ENCODE measurements around the gene GRAMD1B.
"Not testable (repeated sequence)": the region's sequence is repeated elsewhere in the genome, so short reads cannot be mapped to it uniquely, and the experiment has no call there.

The GRAMD1B gene

GRCh38 chr11:123509737-123510578 lies 79.9 kb downstream of the GRAMD1B start:
- Mint-ChIP-seq H3K27me3 (no peaks in the 10 kb centered on the region), H3K4me1 (ENCODE audit: low read depth) (peaks cover 12% of the 10 kb centered on the region), H3K27ac (no peak overlapping the region), H3K9me3 (no peaks in the 10 kb centered on the region), H3K36me3 (ENCODE audit: low read depth) (no peaks in the 10 kb centered on the region), H3K4me3 (no peak overlapping the region)
- intact Hi-C loops (cut with micrococcal nuclease), result no loop called here

GRCh38 chr11:123510579-123510905 lies 80.5 kb downstream of the GRAMD1B start:
- no peak overlapping the region for H3K27ac Mint-ChIP-seq
- no peaks in the 10 kb centered on the region for H3K27me3 Mint-ChIP-seq

GRCh38 chr11:123511037-123511870 lies 81.2 kb downstream of the GRAMD1B start:
- Mint-ChIP-seq H3K4me3 (no peak overlapping the region), H3K36me3 (ENCODE audit: low read depth) (no peaks in the 10 kb centered on the region), H3K27me3 (no peaks in the 10 kb centered on the region), H3K4me1 (ENCODE audit: low read depth) (peaks cover 7% of the 10 kb centered on the region), H3K27ac (no peak overlapping the region), H3K9me3 (no peaks in the 10 kb centered on the region)
- intact Hi-C loops (cut with micrococcal nuclease), result loop anchor here (1.0 kb wide), 2 partner anchors 44 to 66 kb away; no protein-coding TSS in a partner anchor

More at GRCh38 chr11:123510579-123510905, 80.5 kb downstream of the GRAMD1B start:
- H3K4me1 Mint-ChIP-seq (ENCODE audit: low read depth), result peaks cover 11% of the 10 kb centered on the region
- no peak overlapping the region for H3K4me3 Mint-ChIP-seq
- H3K9me3 Mint-ChIP-seq, result no peaks in the 10 kb centered on the region
- no peaks in the 10 kb centered on the region for H3K36me3 Mint-ChIP-seq (ENCODE audit: low read depth)
- intact Hi-C loops (cut with micrococcal nuclease), result no loop called here

- H3K36me3 Mint-ChIP-seq (ENCODE audit: low read depth); intact Hi-C loops (cut with micrococcal nuclease); H3K4me3 Mint-ChIP-seq; H3K27ac Mint-ChIP-seq; H3K9me3 Mint-ChIP-seq; H3K27me3 Mint-ChIP-seq: not testable (repeated sequence)
- H3K4me1 Mint-ChIP-seq (ENCODE audit: low read depth), result peaks cover 13% of the 10 kb centered on the region
Measured at GRCh38 chr11:123513309-123513708, 83.2 kb downstream of the GRAMD1B start.

DNA sequence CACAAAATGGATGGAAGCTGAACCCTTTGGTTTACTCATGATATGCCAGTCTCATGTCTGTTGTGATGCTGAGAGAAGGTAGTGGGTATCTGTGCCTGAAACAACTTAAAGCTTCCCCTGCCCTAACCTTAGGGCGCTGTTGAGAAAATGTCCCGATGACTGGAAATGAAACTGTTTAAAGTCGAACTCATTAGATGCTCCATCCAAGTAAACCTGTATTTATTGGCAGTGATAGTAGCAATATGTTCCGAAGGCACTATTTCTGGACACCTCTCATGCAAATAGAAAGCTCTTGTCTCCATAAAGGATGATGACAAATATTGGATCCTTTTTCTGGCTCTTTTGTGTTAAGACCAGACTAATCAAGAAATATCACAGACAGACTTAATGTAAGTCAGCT lies 86.2 kb downstream of the GRAMD1B start:
- intact Hi-C loops (cut with micrococcal nuclease), result no loop called here
- Mint-ChIP-seq H3K4me3 (no peak overlapping the region), H3K4me1 (ENCODE audit: low read depth) (peaks cover 17% of the 10 kb centered on the region), H3K36me3 (ENCODE audit: low read depth) (no peaks in the 10 kb centered on the region), H3K27me3 (no peaks in the 10 kb centered on the region), H3K27ac (no peak overlapping the region), H3K9me3 (peaks cover 8% of the 10 kb centered on the region)

DNA sequence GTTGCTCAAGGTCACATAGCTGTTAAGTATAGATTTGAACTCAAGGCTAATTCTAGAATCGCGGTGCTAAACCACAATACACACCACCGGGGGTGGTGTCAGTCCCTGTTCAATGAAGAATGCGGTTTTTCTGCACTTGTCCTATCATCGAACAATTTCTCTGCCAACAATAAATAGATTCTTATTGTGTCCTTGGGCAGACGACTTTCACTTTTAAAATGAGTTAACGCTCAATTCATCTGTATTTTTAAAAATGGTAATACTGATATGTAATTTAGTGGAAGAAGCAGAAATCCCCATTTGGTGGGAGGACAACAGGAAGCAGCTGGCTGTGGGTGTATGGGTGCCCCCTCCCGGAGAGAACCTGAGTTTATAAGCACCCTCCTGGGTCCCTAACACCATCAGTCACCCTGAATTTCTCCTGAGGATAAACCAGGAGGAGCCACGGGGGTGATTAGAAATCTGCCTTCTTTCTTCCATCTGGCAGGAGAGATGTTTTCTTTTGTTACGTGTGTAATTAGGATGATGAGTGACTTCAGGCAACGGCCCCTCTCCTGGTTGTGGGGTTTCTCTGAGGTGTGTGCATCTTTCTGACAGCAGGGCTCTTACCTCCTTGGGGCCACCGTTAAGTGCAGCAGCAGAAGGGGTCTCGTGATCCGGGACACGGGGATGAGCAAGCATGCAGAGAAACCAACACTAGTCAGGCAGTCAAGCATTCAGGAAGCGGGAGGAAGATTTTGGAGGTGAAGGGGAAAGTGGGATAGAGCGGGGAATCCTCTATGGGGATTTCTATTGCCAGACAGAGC lies 87.7 kb downstream of the GRAMD1B start:
- Mint-ChIP-seq H3K9me3 (peaks cover 8% of the 10 kb centered on the region), H3K4me3 (no peak overlapping the region), H3K27me3 (no peaks in the 10 kb centered on the region), H3K27ac (no peak overlapping the region), H3K4me1 (ENCODE audit: low read depth) (peaks cover 28% of the 10 kb centered on the region), H3K36me3 (ENCODE audit: low read depth) (no peaks in the 10 kb centered on the region)
- intact Hi-C loops (cut with micrococcal nuclease), result no loop called here

- H3K36me3 Mint-ChIP-seq (ENCODE audit: low read depth), result no peaks in the 10 kb centered on the region
- no peak overlapping the region for H3K27ac Mint-ChIP-seq
- peaks cover 28% of the 10 kb centered on the region for H3K4me1 Mint-ChIP-seq (ENCODE audit: low read depth)
- peaks cover 8% of the 10 kb centered on the region for H3K9me3 Mint-ChIP-seq
- intact Hi-C loops (cut with micrococcal nuclease), result no loop called here
- no peaks in the 10 kb centered on the region for H3K27me3 Mint-ChIP-seq
- no peak overlapping the region for H3K4me3 Mint-ChIP-seq
Measured at GRCh38 chr11:123518496-123519054, 88.5 kb downstream of the GRAMD1B start.

DNA sequence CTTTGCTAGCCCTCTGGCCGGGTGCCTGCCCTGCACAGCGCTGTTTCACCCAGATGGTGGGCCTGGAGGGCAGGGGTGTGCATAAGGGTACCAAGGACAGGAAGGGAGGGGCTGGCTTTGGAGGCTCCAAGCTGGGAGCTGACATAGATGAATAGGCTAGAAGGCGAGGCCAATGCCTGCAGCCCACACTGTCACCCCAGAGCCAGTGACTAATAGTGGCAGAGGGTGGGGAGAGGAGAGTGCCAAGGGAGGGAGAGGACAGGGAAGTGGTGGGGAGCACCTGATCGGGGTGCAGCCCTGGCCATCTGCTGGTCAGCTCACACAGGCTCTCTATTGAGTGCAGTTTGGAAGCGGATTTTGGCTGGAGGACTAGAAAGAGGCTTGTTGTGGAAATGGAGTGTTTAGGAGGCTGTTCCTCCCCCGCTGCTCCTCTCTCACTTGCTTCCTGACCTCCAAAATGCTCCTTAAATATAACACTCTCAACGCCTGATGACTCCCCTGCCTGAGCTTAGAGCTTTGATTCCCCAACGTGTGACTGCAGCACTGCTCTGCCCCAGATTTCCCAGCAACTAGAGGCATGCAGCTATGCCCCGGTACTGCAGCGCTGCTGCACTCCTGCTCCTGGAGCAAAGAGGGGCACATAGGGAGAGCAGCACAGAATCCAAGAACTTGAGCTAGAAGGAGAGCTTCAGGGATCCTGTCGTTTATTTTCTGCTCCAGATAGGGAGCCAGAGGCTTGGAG lies 89.2 kb downstream of the GRAMD1B start:
- H3K4me1 Mint-ChIP-seq (ENCODE audit: low read depth), result peaks cover 28% of the 10 kb centered on the region
- no peaks in the 10 kb centered on the region for H3K36me3 Mint-ChIP-seq (ENCODE audit: low read depth)
- intact Hi-C loops (cut with micrococcal nuclease), result no loop called here
- no peaks in the 10 kb centered on the region for H3K27me3 Mint-ChIP-seq
- H3K9me3 Mint-ChIP-seq, result peaks cover 8% of the 10 kb centered on the region
- H3K27ac Mint-ChIP-seq, result no peak overlapping the region
- H3K4me3 Mint-ChIP-seq, result no peak overlapping the region

GRCh38 chr11:123519797-123520193 lies 89.7 kb downstream of the GRAMD1B start:
- Mint-ChIP-seq H3K27ac (no peak overlapping the region), H3K27me3 (no peaks in the 10 kb centered on the region), H3K4me3 (no peak overlapping the region), H3K36me3 (ENCODE audit: low read depth) (no peaks in the 10 kb centered on the region), H3K9me3 (peaks cover 8% of the 10 kb centered on the region), H3K4me1 (ENCODE audit: low read depth) (peaks cover 31% of the 10 kb centered on the region)
- intact Hi-C loops (cut with micrococcal nuclease), result no loop called here

DNA sequence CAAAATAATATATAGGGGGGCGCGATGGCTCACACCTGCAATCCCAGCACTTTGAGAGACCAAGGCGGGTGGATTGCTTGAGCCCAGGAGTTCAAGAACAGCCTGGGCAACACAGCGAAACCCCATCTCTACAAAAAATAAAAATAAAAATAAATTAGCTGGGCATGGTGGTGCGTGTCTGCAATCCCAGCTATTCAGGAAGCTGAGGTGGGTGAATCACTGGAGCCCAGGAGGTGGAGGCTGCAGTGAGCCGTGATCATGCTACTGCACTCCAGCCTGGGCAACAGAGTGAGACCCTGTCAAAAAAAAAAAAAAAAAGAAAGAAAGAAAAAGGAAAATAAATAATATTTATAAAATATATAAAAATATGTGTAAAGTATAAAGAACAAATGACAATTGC lies 90.4 kb downstream of the GRAMD1B start:
- not testable (repeated sequence) for H3K4me3 Mint-ChIP-seq

DNA sequence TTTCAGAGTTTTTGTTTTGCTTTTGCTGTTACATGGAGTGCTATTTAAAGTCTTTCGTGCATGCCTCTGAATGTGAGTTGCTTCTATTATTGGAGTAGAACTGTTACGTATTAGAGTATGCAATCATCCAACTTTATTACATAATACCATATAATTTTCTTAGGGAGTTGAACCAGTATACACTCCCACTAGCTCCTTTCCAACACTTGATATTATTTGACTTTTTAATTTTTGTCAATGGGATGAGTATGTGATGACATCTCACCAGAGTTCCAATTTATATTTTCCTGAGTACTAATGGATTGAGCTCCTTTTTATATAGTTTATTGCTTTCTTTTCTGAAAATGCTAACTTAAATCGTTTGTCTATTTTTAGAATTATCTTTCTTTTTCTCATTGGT lies 90.9 kb downstream of the GRAMD1B start:
- Mint-ChIP-seq H3K4me3 (no peak overlapping the region), H3K27me3 (no peaks in the 10 kb centered on the region), H3K27ac (no peak overlapping the region), H3K36me3 (ENCODE audit: low read depth) (no peaks in the 10 kb centered on the region), H3K4me1 (ENCODE audit: low read depth) (peaks cover 33% of the 10 kb centered on the region), H3K9me3 (peaks cover 8% of the 10 kb centered on the region)
- intact Hi-C loops (cut with micrococcal nuclease), result no loop called here

More for the DNA sequence above, 90.4 kb downstream of the GRAMD1B start:
- H3K36me3 Mint-ChIP-seq (ENCODE audit: low read depth); H3K9me3 Mint-ChIP-seq; intact Hi-C loops (cut with micrococcal nuclease); H3K27ac Mint-ChIP-seq; H3K27me3 Mint-ChIP-seq: not testable (repeated sequence)
- H3K4me1 Mint-ChIP-seq (ENCODE audit: low read depth), result peaks cover 33% of the 10 kb centered on the region

GRCh38 chr11:123521930-123522329 lies 91.9 kb downstream of the GRAMD1B start:
- intact Hi-C loops (cut with micrococcal nuclease), result no loop called here
- H3K36me3 Mint-ChIP-seq (ENCODE audit: low read depth), result no peaks in the 10 kb centered on the region
- peaks cover 33% of the 10 kb centered on the region for H3K4me1 Mint-ChIP-seq (ENCODE audit: low read depth)
- no peak overlapping the region for H3K27ac Mint-ChIP-seq
- peaks cover 8% of the 10 kb centered on the region for H3K9me3 Mint-ChIP-seq
- H3K27me3 Mint-ChIP-seq, result no peaks in the 10 kb centered on the region
- no peak overlapping the region for H3K4me3 Mint-ChIP-seq

GRCh38 chr11:123523539-123523938 lies 93.5 kb downstream of the GRAMD1B start:
- no peak overlapping the region for H3K27ac Mint-ChIP-seq
- intact Hi-C loops (cut with micrococcal nuclease), result no loop called here
- peaks cover 27% of the 10 kb centered on the region for H3K4me1 Mint-ChIP-seq (ENCODE audit: low read depth)

More at GRCh38 chr11:123523539-123523938, 93.5 kb downstream of the GRAMD1B start:
- Mint-ChIP-seq H3K36me3 (ENCODE audit: low read depth) (no peaks in the 10 kb centered on the region), H3K9me3 (peaks cover 8% of the 10 kb centered on the region), H3K4me3 (no peak overlapping the region), H3K27me3 (no peaks in the 10 kb centered on the region)
